ENCODE results near the gene AMZ1.

AMZ1 gene

DNA sequence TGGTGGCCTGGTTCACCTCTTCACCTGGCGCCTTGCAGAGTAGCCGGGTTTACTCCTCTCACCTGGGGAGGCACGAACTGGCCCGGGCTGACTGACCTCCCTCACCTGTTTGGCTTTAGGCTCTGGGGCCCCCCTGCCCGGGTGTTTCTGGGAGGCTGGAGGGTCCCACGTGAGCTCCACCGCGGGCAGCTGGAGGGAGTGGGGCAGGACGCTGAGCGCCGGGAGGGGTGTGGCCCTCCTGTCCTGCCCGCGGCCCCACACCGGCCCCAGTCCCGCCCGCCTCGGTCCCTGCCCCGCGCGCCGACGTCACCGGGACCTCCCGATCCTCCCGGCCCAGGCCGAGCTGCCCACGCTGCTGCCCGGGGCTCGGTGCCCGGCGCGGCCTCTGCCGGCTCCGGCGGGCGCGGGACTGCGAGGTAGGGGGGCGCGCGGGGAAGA lies at the start of gene AMZ1:
AMZ1 (plus strand) TSS at position 322 of the 438 bp plus-strand sequence. CDS start 12,250 bp downstream, outside the sequence.
- no peak for DNase-seq (ENCODE audit: low read depth)

DNA sequence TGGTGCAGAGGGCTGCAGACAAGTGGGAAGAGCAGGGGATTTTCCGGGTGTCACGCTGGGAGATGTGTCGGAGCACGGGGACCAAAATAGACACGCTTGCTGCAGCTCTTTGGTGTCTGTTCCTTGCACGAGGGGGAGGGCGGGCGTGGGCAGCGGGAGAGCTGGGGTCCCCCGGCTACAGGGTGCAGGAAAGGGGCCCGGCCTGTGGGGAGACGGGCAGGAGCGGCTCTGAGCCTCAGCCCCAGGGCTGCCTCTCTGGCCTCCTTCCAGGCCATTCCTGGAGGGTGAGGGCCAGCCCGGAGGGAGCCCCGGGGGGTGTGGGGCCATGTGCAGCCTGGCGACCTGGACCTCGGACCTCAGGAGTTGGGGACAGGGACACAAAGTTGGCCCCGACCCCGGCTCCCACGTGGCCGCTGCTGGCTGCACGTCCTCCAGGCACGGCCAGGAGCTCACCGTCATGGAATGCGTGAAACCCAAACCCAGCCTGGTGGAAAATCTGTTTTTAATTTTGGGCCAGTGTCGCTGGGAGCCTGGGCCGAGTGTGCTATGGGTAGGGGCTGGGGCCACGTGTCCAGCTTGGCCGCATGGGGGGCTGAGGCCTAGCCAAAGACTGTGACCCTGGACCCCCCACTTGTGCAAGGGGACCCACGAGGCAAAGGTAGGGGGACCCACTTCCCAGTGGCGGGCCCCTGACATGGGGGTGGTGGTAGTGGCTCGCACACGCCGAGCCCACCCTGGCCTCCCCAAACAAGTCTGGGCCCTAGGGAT lies 49.6 kb upstream of the AMZ1 start:
- DNase-seq (ENCODE audit: low read depth) = no peak

GRCh38 chr7:2639181-2639681 lies 48.8 kb upstream of the AMZ1 start:
- DNase-seq (ENCODE audit: low read depth) = no peak

GRCh38 chr7:2639695-2640481 lies 48.1 kb upstream of the AMZ1 start:
- DNase-seq (ENCODE audit: low read depth) = no peak

- DNase-seq (ENCODE audit: low read depth) = no peak
These were observed 47.5 kb upstream of the AMZ1 start for GRCh38 chr7:2640482-2640830.

GRCh38 chr7:2640846-2641316 lies 47.1 kb upstream of the AMZ1 start:
- DNase-seq (ENCODE audit: low read depth) = no peak

DNA sequence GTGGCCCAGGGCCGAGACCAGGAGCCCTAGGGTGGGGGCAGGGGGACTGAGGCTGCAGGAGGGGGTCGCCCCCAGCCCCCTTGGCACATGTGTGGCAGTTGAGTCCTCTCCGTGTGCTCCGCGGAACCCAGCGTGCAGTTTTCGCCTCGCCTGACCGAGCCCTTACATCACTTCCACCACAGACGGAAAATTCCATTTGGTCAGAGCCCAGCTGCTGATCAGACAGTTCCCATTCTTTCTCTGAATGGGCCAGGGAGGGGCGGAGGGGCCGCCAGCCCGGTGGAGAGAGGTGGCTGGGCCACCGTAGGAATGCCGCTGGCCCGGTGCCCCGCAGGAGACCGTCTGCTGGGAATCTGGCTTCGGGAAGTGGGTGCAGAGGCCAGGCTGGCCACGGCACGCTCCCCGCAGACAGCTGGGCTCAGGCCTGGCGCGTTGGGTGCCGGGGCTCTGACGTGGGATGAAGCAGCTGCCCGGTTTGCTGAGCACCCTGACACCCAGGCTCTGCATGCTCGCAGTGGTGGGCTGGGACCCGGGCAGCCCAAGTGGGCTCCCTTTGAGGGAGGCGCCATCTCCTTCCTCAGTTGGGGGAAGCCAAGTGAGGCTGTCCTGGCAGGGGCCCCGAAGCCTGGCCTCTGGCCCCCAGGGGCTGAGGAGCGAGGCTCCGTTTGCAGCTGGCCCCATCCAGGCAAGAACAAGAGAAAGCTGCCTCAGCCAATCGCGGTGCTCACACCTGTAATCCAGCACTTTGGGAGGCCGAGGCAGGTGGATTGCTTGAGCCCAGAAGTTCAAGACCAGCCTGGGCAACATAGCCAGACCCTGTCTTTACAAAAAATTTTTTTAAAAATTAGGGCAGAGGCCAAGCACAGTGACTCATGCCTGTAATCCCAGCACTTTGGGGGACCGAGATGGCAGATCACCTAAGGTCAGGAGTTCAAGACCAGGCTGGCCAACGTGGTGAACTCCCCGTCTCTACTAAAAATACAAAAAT lies 46.3 kb upstream of the AMZ1 start:
- DNase-seq (ENCODE audit: low read depth) = no peak

DNA sequence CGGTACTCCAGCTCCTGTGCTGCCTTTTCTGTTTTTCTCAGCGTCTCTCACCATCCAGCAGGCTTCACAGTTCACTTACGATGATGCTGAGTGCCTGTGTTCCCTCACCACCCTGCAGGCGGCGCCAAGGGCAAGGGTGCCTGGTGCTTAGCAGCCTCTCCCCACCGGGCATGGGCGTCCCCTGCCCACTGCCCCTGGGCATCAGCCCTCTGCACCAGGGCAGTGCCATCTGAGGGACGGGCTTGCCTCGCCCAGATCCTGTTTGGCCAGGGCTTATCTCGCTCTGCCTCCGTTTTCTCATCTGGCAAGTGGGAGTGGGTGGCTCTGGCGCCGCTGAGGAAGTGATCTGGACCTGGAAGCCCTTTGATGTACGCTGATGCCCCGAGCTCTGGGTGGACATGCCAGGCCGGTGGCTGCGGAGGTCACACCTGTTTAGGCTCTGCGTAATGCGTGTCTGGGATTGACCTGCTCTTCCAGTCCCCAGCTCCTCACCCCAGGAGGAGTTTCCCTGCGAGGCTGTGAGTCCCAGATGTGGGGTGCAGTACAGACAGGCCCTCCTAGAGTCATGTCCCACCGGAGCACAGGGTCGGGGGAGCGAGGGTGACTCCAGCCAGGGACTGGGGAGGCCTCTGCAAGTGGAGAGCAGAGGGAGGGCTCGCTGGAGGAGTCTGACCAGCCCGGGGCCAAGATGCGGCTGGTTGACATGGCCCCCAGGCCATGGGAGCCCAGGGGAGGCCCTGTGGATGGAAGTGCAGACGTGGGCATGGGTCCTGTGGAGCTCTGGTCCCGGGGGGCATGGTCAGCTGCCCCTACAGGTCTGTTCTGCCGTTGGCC lies 44.4 kb upstream of the AMZ1 start:
- DNase-seq (ENCODE audit: low read depth) = no peak

DNA sequence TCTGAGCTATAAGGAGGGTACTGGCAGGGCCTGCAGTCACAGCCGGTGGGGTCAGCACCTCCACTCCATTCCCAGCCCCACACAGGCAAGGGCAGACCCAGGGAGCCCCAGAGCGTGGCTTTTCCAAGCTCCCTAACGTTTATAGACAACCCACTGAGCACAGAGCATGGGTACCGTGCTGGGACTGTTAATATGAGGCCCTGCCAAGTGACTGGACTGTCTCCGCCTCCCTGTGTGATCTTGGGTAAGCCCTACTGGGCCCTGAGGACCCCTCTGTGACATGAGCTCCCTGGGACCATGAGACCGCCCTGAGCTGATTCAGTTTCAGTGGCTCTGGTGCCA lies 43.8 kb upstream of the AMZ1 start:
- no peak for DNase-seq (ENCODE audit: low read depth)

GRCh38 chr7:2644562-2645273 lies 43.3 kb upstream of the AMZ1 start:
- no peak for DNase-seq (ENCODE audit: low read depth)

- DNase-seq (ENCODE audit: low read depth) = no peak
These were observed 42.6 kb upstream of the AMZ1 start for GRCh38 chr7:2645274-2645868.

DNA sequence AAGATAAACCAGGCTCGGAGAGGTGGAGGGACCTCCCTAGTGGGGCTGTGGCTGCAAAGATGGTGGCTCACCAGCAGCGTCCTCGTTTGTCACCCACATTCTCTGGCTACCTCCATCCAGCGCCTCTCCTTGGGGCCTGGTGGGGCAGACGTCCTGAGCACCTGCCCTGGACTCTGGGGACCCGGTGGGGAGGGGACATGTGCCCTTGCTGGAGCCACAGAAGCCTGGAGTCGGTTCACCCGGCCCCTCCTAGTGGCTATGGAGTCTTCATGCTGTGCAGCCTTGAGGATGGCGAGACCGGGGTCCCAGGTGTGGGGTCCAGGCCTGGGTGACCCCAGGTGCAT lies 41.7 kb upstream of the AMZ1 start:
- DNase-seq (ENCODE audit: low read depth) = no peak

DNA sequence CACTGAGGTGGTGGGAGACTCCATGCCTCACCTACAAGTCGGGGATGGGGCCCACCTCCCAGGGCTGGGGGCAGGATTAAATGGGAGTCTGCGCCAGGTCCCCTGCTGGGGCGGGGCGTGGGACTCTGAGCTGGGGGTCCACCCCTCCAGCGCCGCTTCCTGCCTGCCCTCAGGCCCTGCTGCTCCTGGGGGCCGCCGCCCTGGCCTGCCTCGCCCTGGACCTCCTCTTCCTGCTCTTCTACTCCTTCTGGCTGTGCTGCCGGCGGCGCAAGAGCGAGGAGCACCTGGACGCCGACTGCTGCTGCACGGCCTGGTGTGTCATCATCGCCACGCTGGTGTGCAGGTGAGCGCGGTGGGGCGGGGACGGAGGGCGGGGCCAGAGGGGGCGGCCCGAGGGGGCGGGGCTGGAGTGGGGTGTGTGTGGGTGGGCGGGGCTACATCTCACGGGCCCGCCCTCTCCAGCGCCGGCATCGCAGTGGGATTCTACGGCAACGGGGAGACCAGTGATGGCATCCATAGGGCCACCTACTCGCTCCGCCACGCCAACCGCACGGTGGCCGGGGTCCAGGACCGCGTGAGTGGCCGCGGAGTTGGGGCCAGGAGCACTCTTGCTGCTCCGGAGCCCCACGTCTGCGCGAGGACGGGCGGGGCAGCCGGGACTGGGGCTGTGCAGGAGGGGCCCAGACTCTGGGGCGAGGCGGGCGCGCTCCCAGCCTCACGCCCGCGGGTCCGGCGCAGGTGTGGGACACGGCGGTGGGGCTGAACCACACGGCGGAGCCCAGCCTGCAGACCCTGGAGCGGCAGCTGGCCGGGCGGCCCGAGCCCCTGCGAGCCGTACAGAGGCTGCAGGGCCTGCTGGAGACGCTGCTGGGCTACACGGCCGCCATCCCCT lies 41.1 kb upstream of the AMZ1 start:
- DNase-seq (ENCODE audit: low read depth) = no peak

- no peak for DNase-seq (ENCODE audit: low read depth)
These were observed 40.3 kb upstream of the AMZ1 start for GRCh38 chr7:2647594-2648172.

DNA sequence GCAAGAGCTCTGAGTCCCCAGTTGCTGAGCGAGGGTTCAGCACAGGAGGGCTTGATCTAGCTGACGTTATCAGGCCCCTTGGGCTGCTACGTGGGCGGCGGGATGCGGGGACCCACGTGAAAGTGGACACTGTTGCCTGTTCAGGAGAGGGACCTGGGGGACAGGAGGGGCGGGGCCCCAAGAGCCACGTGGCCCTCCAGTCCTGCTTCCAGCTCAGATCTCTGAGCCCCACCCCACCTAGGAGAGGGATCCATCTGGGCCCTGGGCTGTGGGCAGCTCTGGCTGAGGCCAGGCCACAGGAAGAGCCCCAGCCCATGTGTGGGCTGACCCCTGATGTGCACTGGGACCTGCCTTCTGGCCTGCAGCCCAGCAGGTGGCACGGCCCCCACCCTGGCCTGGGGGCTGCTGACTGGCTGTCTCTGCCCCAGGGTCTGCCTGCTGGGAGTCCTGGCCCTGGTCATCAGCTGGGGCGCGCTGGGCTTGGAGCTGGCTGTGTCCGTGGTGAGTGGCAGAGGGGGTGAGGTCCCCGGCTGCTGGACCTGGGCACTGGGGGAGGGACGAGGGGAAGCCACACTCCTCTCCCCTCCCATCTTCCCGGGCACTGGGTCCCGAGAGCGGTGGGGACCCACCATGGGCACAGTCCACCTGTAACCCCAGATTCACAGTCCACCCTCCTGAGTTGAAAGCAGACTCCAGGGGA lies 38.7 kb upstream of the AMZ1 start:
- no peak for DNase-seq (ENCODE audit: low read depth)

GRCh38 chr7:2649991-2650390 lies 38.0 kb upstream of the AMZ1 start:
- no peak for DNase-seq (ENCODE audit: low read depth)

GRCh38 chr7:2650451-2650850 lies 37.6 kb upstream of the AMZ1 start:
- no peak for DNase-seq (ENCODE audit: low read depth)

GRCh38 chr7:2651336-2651735 lies 36.7 kb upstream of the AMZ1 start:
- DNase-seq (ENCODE audit: low read depth) = no peak

Data from stimulated activated CD8-positive, alpha-beta memory T cell treated with anti-CD3 and anti-CD28 coated beads, Interleukin-12 subunit alpha, Interleukin-12 subunit beta, amount 100 ng/mL, for 4 hours (primary cell).